Nephron (organoid): Measurements from ENCODE around the gene PTPRN2.
"Not testable (repeated sequence)": the region's sequence is repeated elsewhere in the genome, so short reads cannot be mapped to it uniquely, and the experiment has no call there.

Experiments used
- H3K27ac Mint-ChIP-seq, 3 experiments: 2 replicates each; pipeline ENCODE4 v1.8.0; 2020; ENCODE audit warnings: mixed read lengths in 3 of 3, mild to moderate bottlenecking in 2 of 3, moderate library complexity in 1 of 3
- H3K27me3 Mint-ChIP-seq: 2 replicates; pipeline ENCODE4 v1.8.0; 2021; ENCODE audit warnings: low read depth, mild to moderate bottlenecking, moderate library complexity, mixed read lengths
- H3K36me3 Mint-ChIP-seq: 2 replicates; pipeline ENCODE4 v1.8.0; 2020; ENCODE audit warnings: low read depth, mixed read lengths
- H3K4me1 Mint-ChIP-seq: 2 replicates; pipeline ENCODE4 v1.8.0; 2020; ENCODE audit warnings: mixed read lengths
- H3K4me3 Mint-ChIP-seq, 3 experiments: 2 replicates each; pipeline ENCODE4 v1.8.0; 2020; ENCODE audit warnings: mild to moderate bottlenecking in 3 of 3, mixed read lengths in 3 of 3, moderate library complexity in 2 of 3
- H3K9me3 Mint-ChIP-seq: 2 replicates; pipeline ENCODE4 v1.8.0; 2020; ENCODE audit warnings: mixed read lengths
- CTCF ChIP-seq, 3 experiments: fragments of 200-600 bp; sonication (generic); IDR thresholded peaks; one replicate each; pipeline ENCODE4 v1.5.0; 2021; ENCODE audit warnings: antibody characterized with exemption in 3 of 3; ENCODE audit not compliant: unreplicated experiment in 3 of 3

Gene PTPRN2

GRCh38 chr7:157594306-157594705, 993.3 kb downstream of the PTPRN2 start:
- Mint-ChIP-seq H3K27ac (no peak overlapping the region), H3K27me3 (peaks cover 25% of the 10 kb centered on the region), H3K9me3 (no peaks in the 10 kb centered on the region), H3K4me3 (no peak overlapping the region), H3K4me1 (no peaks in the 10 kb centered on the region), H3K36me3 (no peaks in the 10 kb centered on the region)
- no peak for TF ChIP-seq CTCF (IDR thresholded peaks at IDR 0.05; ENCODE audit: unreplicated experiment in 3 of 3)

- Mint-ChIP-seq H3K4me1 (peaks cover 6% of the 10 kb centered on the region), H3K27ac (no peak overlapping the region), H3K36me3 (no peaks in the 10 kb centered on the region), H3K9me3 (no peaks in the 10 kb centered on the region), H3K27me3 (peaks cover 32% of the 10 kb centered on the region), H3K4me3 (no peak overlapping the region)
- no peak for TF ChIP-seq CTCF (IDR thresholded peaks at IDR 0.05; ENCODE audit: unreplicated experiment in 3 of 3)
These were observed 994.1 kb downstream of the PTPRN2 start for GRCh38 chr7:157593541-157593940.

- H3K9me3 Mint-ChIP-seq, H3K27ac Mint-ChIP-seq, H3K4me3 Mint-ChIP-seq, H3K36me3 Mint-ChIP-seq, H3K4me1 Mint-ChIP-seq: not testable (repeated sequence)
- peaks cover 32% of the 10 kb centered on the region for H3K27me3 Mint-ChIP-seq
These were observed 994.8 kb downstream of the PTPRN2 start for GRCh38 chr7:157592636-157593320.

GRCh38 chr7:157590526-157590925, 997.1 kb downstream of the PTPRN2 start:
- Mint-ChIP-seq H3K9me3 (no peaks in the 10 kb centered on the region), H3K4me1 (peaks cover 13% of the 10 kb centered on the region), H3K36me3 (no peaks in the 10 kb centered on the region), H3K27me3 (peaks cover 24% of the 10 kb centered on the region), H3K4me3 (no peak overlapping the region), H3K27ac (no peak overlapping the region)
- TF ChIP-seq CTCF (IDR thresholded peaks at IDR 0.05; ENCODE audit: unreplicated experiment in 3 of 3), result no peak

- Mint-ChIP-seq H3K27ac (no peak overlapping the region), H3K4me3 (no peak overlapping the region), H3K4me1 (peaks cover 13% of the 10 kb centered on the region), H3K27me3 (peaks cover 28% of the 10 kb centered on the region), H3K9me3 (no peaks in the 10 kb centered on the region), H3K36me3 (no peaks in the 10 kb centered on the region)
- no peak for TF ChIP-seq CTCF (IDR thresholded peaks at IDR 0.05; ENCODE audit: unreplicated experiment in 3 of 3)
These were observed 997.9 kb downstream of the PTPRN2 start for GRCh38 chr7:157589680-157590079.

GRCh38 chr7:157587805-157588560, 999.6 kb downstream of the PTPRN2 start:
- no peak for TF ChIP-seq CTCF (IDR thresholded peaks at IDR 0.05; ENCODE audit: unreplicated experiment in 3 of 3)
- H3K27me3 Mint-ChIP-seq, result peaks cover 36% of the 10 kb centered on the region
- peaks cover 13% of the 10 kb centered on the region for H3K4me1 Mint-ChIP-seq
- H3K9me3 Mint-ChIP-seq, result no peaks in the 10 kb centered on the region
- no peaks in the 10 kb centered on the region for H3K36me3 Mint-ChIP-seq
- no peak overlapping the region for H3K4me3 Mint-ChIP-seq
- H3K27ac Mint-ChIP-seq, result no peak overlapping the region
